H1 (cell line): ENCODE measurements around the gene TNS3. TPM values are rescaled to one million over a fixed set of nuclear protein-coding genes. Genes with fewer than 3 reads are reported as not detected.

Experiments used
- CBX5 ChIP-seq: fragments of 300-800, 300-1000 bp; sonication (generic); IDR thresholded peaks from 2 replicates; pipeline ENCODE4 v1.7.1; 2016; ENCODE audit warnings: antibody characterized with exemption, low read length, low read depth
- CHD1 ChIP-seq: IDR thresholded peaks from 2 replicates; pipeline ENCODE4 v1.6.1; 2012; ENCODE audit warnings: low read depth, low read length, improper control_type of control experiment
- GABPA ChIP-seq: IDR thresholded peaks from 2 replicates; pipeline ENCODE4 v1.6.1; 2011; ENCODE audit warnings: mild to moderate bottlenecking, low read length, moderate library complexity, borderline replicate concordance; ENCODE audit not compliant: insufficient read depth
- NRF1 ChIP-seq: IDR thresholded peaks from 2 replicates; pipeline ENCODE4 v1.6.1; 2011; ENCODE audit warnings: mild to moderate bottlenecking, low read depth, low read length, improper control_type of control experiment
- RAD21 ChIP-seq, 2 experiments: IDR thresholded peaks in 1 of 2; conservative IDR thresholded peaks in 1 of 2; 2 replicates each; pipeline ENCODE4 v1.6.1; 2011; ENCODE audit warnings: low read depth in 2 of 2, low read length in 2 of 2, improper control_type of control experiment in 1 of 2, inconsistent platforms in 1 of 2, mild to moderate bottlenecking in 1 of 2, moderate library complexity in 1 of 2
- SP2 ChIP-seq: IDR thresholded peaks from 2 replicates; pipeline ENCODE4 v1.6.1; 2012; ENCODE audit warnings: mild to moderate bottlenecking, low read length, inconsistent platforms
- USF2 ChIP-seq: IDR thresholded peaks from 2 replicates; pipeline ENCODE4 v1.6.1; 2011; ENCODE audit warnings: low read length, improper control_type of control experiment
- ZNF274 ChIP-seq: IDR thresholded peaks from 2 replicates; pipeline ENCODE4 v1.7.0; 2012; ENCODE audit warnings: low read length, borderline replicate concordance; ENCODE audit errors: extremely low read depth
- polyA plus RNA-seq, 7 experiments: library from polyadenylated mRNA; depleted of rRNA in 3 of 7; stranded (reverse) in 5 of 7; unstranded in 2 of 7; fragments of >200 nt in 5 of 7; fragments of 200-250 nt in 2 of 7; gene quantifications; 1 replicate in 5 of 7; 2 replicates in 1 of 7; 4 replicates in 1 of 7; pipeline versions ENCODE4 v1.2.1 to v1.2.3, GENCODE V29; 2011 to 2013; ENCODE audit warnings: missing spikeins in 2 of 7, mixed read lengths in 2 of 7
- total RNA-seq: library from RNA; stranded (reverse); fragmentation: NEBNext Ultra II Directional; extraction: Animal tissue kit (Norgen Biotek cat#: 25700); gene quantifications from 2 replicates; pipeline ENCODE4 v1.2.1, GENCODE V29; 2021
- TF ChIP-seq, protein P1 (sequence below): fragments of 300-600 bp; sonication (generic); IDR thresholded peaks from 2 replicates; pipeline ENCODE4 v1.7.1; 2012; ENCODE audit warnings: low read length, moderate library complexity, mild to moderate bottlenecking, inconsistent platforms; ENCODE audit not compliant: insufficient replicate concordance

Gene TNS3
- total and polyA plus RNA-seq, 2 of the 8 experiments (the other 6 are each of a cell fraction or from before 2014, with no cell fraction given): 11.9 to 24.2 TPM

- TF ChIP-seq, protein P1, sequence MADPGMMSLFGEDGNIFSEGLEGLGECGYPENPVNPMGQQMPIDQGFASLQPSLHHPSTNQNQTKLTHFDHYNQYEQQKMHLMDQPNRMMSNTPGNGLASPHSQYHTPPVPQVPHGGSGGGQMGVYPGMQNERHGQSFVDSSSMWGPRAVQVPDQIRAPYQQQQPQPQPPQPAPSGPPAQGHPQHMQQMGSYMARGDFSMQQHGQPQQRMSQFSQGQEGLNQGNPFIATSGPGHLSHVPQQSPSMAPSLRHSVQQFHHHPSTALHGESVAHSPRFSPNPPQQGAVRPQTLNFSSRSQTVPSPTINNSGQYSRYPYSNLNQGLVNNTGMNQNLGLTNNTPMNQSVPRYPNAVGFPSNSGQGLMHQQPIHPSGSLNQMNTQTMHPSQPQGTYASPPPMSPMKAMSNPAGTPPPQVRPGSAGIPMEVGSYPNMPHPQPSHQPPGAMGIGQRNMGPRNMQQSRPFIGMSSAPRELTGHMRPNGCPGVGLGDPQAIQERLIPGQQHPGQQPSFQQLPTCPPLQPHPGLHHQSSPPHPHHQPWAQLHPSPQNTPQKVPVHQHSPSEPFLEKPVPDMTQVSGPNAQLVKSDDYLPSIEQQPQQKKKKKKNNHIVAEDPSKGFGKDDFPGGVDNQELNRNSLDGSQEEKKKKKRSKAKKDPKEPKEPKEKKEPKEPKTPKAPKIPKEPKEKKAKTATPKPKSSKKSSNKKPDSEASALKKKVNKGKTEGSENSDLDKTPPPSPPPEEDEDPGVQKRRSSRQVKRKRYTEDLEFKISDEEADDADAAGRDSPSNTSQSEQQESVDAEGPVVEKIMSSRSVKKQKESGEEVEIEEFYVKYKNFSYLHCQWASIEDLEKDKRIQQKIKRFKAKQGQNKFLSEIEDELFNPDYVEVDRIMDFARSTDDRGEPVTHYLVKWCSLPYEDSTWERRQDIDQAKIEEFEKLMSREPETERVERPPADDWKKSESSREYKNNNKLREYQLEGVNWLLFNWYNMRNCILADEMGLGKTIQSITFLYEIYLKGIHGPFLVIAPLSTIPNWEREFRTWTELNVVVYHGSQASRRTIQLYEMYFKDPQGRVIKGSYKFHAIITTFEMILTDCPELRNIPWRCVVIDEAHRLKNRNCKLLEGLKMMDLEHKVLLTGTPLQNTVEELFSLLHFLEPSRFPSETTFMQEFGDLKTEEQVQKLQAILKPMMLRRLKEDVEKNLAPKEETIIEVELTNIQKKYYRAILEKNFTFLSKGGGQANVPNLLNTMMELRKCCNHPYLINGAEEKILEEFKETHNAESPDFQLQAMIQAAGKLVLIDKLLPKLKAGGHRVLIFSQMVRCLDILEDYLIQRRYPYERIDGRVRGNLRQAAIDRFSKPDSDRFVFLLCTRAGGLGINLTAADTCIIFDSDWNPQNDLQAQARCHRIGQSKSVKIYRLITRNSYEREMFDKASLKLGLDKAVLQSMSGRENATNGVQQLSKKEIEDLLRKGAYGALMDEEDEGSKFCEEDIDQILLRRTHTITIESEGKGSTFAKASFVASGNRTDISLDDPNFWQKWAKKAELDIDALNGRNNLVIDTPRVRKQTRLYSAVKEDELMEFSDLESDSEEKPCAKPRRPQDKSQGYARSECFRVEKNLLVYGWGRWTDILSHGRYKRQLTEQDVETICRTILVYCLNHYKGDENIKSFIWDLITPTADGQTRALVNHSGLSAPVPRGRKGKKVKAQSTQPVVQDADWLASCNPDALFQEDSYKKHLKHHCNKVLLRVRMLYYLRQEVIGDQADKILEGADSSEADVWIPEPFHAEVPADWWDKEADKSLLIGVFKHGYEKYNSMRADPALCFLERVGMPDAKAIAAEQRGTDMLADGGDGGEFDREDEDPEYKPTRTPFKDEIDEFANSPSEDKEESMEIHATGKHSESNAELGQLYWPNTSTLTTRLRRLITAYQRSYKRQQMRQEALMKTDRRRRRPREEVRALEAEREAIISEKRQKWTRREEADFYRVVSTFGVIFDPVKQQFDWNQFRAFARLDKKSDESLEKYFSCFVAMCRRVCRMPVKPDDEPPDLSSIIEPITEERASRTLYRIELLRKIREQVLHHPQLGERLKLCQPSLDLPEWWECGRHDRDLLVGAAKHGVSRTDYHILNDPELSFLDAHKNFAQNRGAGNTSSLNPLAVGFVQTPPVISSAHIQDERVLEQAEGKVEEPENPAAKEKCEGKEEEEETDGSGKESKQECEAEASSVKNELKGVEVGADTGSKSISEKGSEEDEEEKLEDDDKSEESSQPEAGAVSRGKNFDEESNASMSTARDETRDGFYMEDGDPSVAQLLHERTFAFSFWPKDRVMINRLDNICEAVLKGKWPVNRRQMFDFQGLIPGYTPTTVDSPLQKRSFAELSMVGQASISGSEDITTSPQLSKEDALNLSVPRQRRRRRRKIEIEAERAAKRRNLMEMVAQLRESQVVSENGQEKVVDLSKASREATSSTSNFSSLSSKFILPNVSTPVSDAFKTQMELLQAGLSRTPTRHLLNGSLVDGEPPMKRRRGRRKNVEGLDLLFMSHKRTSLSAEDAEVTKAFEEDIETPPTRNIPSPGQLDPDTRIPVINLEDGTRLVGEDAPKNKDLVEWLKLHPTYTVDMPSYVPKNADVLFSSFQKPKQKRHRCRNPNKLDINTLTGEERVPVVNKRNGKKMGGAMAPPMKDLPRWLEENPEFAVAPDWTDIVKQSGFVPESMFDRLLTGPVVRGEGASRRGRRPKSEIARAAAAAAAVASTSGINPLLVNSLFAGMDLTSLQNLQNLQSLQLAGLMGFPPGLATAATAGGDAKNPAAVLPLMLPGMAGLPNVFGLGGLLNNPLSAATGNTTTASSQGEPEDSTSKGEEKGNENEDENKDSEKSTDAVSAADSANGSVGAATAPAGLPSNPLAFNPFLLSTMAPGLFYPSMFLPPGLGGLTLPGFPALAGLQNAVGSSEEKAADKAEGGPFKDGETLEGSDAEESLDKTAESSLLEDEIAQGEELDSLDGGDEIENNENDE: no peak
- TF ChIP-seq SP2: no peak
- TF ChIP-seq CBX5: no peak
- no peak for TF ChIP-seq GABPA
- no peak for TF ChIP-seq RAD21 (IDR thresholded peaks at IDR 0.05 in 1 of 2, conservative IDR thresholded peaks at IDR 0.05 in 1 of 2; ENCODE audit: low read depth in 2 of 2, low read length in 2 of 2)
- TF ChIP-seq CHD1: no peak
- TF ChIP-seq USF2: no peak
- no peak for TF ChIP-seq NRF1
- TF ChIP-seq ZNF274: no peak
Observed at GRCh38 chr7:47301657-47302295, 280.1 kb downstream of the TNS3 start (continued).
